ENCODE measurements around the gene ERC2. TPM values are rescaled to one million over a fixed set of nuclear protein-coding genes. Genes with fewer than 3 reads are reported as not detected.

Gene ERC2
- total RNA-seq, 6 donors from 2014 or later, result 0.67 to 14.7 (median 1.3) TPM

GRCh38 chr3:55567615-55568014, 900.7 kb downstream of the ERC2 start:
- Histone ChIP-seq H3K9me3 (no peaks in the 10 kb centered on the region), H3K4me1 (no peaks in the 10 kb centered on the region), H3K36me3 (no peaks in the 10 kb centered on the region), H3K27ac (no peak overlapping the region), H3K27me3 (no peaks in the 10 kb centered on the region), H3K4me3 (no peak overlapping the region)
- 83 to 97% methylated on average over 3 of the region's 3 CpGs for WGBS, 2 donors
- no peak for DNase-seq
- no peak for ATAC-seq (ENCODE audit: low FRiP score in 2 of 2)
- no peak for TF ChIP-seq CTCF (IDR thresholded peaks at IDR 0.05)
- no peak for TF ChIP-seq EP300 (IDR thresholded peaks at IDR 0.05)
- TF ChIP-seq POLR2A (IDR thresholded peaks at IDR 0.05), result no peak
- no peak for TF ChIP-seq POLR2AphosphoS5 (IDR thresholded peaks at IDR 0.05)

GRCh38 chr3:55567121-55567520, 901.1 kb downstream of the ERC2 start:
- DNase-seq, result no peak
- H3K9me3 ChIP-seq, result no peaks in the 10 kb centered on the region
- 100% methylated on average over 1 of the region's 1 CpG for WGBS, 2 donors

GRCh38 chr3:55565521-55565920, 902.7 kb downstream of the ERC2 start:
- no peaks in the 10 kb centered on the region for H3K27me3 ChIP-seq
- no peaks in the 10 kb centered on the region for H3K4me1 ChIP-seq
- no peak overlapping the region for H3K27ac ChIP-seq
- ATAC-seq (ENCODE audit: low FRiP score in 2 of 2), result no peak
- no peak overlapping the region for H3K4me3 ChIP-seq
- no peak for DNase-seq
- 61 to 63% methylated on average over 3 of the region's 3 CpGs for WGBS, 2 donors
- H3K36me3 ChIP-seq, result no peaks in the 10 kb centered on the region
- TF ChIP-seq CTCF (IDR thresholded peaks at IDR 0.05), result no peak
- no peak for TF ChIP-seq POLR2A (IDR thresholded peaks at IDR 0.05)
- TF ChIP-seq EP300 (IDR thresholded peaks at IDR 0.05), result no peak
- TF ChIP-seq POLR2AphosphoS5 (IDR thresholded peaks at IDR 0.05), result no peak
- no peaks in the 10 kb centered on the region for H3K9me3 ChIP-seq

More at GRCh38 chr3:55567121-55567520, 901.1 kb downstream of the ERC2 start:
- no peak overlapping the region for H3K27ac ChIP-seq
- H3K27me3 ChIP-seq, result no peaks in the 10 kb centered on the region
- no peaks in the 10 kb centered on the region for H3K36me3 ChIP-seq
- no peaks in the 10 kb centered on the region for H3K4me1 ChIP-seq
- TF ChIP-seq POLR2A (IDR thresholded peaks at IDR 0.05) (no peak), POLR2AphosphoS5 (IDR thresholded peaks at IDR 0.05) (no peak), CTCF (IDR thresholded peaks at IDR 0.05) (no peak)
- ATAC-seq (ENCODE audit: low FRiP score in 2 of 2), result no peak
- H3K4me3 ChIP-seq, result no peak overlapping the region

- DNase-seq (no peak), ATAC-seq (ENCODE audit: low FRiP score in 2 of 2) (no peak)
- Histone ChIP-seq H3K4me1 (no peaks in the 10 kb centered on the region), H3K4me3 (no peak overlapping the region), H3K9me3 (no peaks in the 10 kb centered on the region), H3K27me3 (no peaks in the 10 kb centered on the region), H3K36me3 (no peaks in the 10 kb centered on the region), H3K27ac (no peak overlapping the region)
- no peak for TF ChIP-seq EP300 (IDR thresholded peaks at IDR 0.05)
- TF ChIP-seq POLR2A (IDR thresholded peaks at IDR 0.05), result no peak
- no peak for TF ChIP-seq CTCF (IDR thresholded peaks at IDR 0.05)
- no peak for TF ChIP-seq POLR2AphosphoS5 (IDR thresholded peaks at IDR 0.05)
- 74 to 76% methylated on average over 6 of the region's 6 CpGs for WGBS, 2 donors
Observed at GRCh38 chr3:55564726-55565125, 903.5 kb downstream of the ERC2 start.

- ATAC-seq (ENCODE audit: low FRiP score in 2 of 2), result no peak
- Histone ChIP-seq H3K4me1 (no peaks in the 10 kb centered on the region), H3K4me3 (no peak overlapping the region), H3K27ac (no peak overlapping the region), H3K9me3 (no peaks in the 10 kb centered on the region), H3K27me3 (no peaks in the 10 kb centered on the region), H3K36me3 (no peaks in the 10 kb centered on the region)
- no peak for TF ChIP-seq EP300 (IDR thresholded peaks at IDR 0.05)
- TF ChIP-seq POLR2A (IDR thresholded peaks at IDR 0.05), result no peak
- TF ChIP-seq CTCF (IDR thresholded peaks at IDR 0.05), result no peak
- no peak for TF ChIP-seq POLR2AphosphoS5 (IDR thresholded peaks at IDR 0.05)
- DNase-seq, result no peak
- WGBS, 2 donors, result 65 to 74% methylated on average over 1 of the region's 1 CpG
Observed at GRCh38 chr3:55562700-55563099, 905.6 kb downstream of the ERC2 start.

All from upper lobe of left lung (tissue), 6 donors.